ENCODE results near the gene AIRE. TPM values are rescaled to one million over a fixed set of nuclear protein-coding genes. Genes with fewer than 3 reads are reported as not detected.

The AIRE gene
- total and polyA plus RNA-seq, 12 donors: 0.06 to 1.1 (median 0.09) TPM; not detected in 8

DNA sequence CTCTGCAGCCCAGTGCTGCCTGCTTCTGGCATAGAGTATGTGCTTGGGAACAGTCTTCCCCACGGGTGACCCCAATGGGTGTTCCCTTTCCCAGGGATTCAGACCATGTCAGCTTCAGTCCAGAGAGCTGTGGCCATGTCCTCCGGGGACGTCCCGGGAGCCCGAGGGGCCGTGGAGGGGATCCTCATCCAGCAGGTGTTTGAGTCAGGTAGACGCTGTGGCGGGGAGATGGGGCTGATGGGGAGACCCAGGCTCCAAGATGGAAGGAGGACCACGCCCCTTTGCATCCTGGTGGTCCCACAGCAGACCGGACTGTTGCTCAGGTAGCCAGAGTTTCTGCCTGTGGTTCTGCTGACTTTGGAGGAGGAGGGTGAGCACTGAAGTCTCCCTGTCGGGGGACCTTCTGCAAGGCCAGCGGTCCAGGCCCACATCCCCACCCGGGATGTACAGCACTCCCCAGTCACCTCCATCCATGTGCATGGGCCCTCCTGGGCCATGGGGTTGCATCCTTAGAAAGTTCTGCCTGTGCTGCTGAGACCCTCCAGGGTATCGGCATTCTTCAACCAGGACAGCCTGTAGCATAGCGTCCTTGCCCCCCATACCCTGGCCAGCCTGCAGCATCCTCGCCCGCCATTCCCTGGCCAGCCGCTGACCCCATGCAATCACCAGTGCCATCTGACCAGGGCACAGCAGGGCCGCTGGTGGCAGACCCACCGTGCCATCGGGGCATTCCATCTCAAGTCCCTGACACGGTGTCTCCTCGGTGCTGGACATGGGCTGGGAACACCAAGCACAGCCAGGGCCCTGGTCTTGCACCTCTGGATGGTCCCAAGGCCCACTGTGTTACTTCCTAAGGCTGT is 2.8 kb downstream of the AIRE start:
- Histone ChIP-seq H3K27ac (no peak overlapping the region), H3K4me3 (no peak overlapping the region), H3K4me1 (replicated peaks in 1 of 2) (peaks cover 0 to 6% of the 10 kb centered on the region in 2 donors), H3K36me3 (replicated peaks in 1 of 2) (no peaks in the 10 kb centered on the region), H3K9me3 (replicated peaks in 1 of 3) (no peaks in the 10 kb centered on the region), H3K27me3 (peaks cover 18% of the 10 kb centered on the region)
- no peak for TF ChIP-seq POLR2A (IDR thresholded peaks at IDR 0.05)
- TF ChIP-seq, protein P1, sequence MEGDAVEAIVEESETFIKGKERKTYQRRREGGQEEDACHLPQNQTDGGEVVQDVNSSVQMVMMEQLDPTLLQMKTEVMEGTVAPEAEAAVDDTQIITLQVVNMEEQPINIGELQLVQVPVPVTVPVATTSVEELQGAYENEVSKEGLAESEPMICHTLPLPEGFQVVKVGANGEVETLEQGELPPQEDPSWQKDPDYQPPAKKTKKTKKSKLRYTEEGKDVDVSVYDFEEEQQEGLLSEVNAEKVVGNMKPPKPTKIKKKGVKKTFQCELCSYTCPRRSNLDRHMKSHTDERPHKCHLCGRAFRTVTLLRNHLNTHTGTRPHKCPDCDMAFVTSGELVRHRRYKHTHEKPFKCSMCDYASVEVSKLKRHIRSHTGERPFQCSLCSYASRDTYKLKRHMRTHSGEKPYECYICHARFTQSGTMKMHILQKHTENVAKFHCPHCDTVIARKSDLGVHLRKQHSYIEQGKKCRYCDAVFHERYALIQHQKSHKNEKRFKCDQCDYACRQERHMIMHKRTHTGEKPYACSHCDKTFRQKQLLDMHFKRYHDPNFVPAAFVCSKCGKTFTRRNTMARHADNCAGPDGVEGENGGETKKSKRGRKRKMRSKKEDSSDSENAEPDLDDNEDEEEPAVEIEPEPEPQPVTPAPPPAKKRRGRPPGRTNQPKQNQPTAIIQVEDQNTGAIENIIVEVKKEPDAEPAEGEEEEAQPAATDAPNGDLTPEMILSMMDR (IDR thresholded peaks at IDR 0.05): no peak
- no peak for DNase-seq
- WGBS, 4 donors: 81 to 91% (median 87%) methylated on average over 6 to 23 of the region's 23 CpGs
- intact Hi-C loops (cut with DNase I): no loop called here

DNA sequence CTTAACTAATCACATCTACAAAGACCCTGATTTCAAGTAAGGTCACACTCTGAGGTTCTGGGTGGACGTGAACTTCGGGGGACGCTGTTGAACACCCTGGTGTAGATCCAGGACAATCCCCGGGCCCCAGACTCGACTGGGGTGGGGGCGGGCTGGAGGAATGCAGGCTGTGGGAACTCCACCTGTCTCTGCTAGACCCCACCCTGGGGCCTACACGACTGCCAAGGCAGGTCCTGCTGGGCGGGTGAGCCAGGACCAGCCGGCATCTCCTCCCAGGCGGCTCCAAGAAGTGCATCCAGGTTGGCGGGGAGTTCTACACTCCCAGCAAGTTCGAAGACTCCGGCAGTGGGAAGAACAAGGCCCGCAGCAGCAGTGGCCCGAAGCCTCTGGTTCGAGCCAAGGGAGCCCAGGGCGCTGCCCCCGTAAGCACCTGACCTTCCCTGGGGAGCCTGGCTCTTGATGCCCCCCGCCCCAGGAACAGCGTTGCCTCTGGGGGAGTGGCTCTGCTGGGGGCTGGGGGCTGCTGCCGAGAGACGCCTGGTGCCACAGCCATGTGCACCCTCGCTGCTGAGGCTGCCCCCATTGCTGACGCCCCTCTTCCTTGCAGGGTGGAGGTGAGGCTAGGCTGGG is 3.8 kb downstream of the AIRE start:
- TF ChIP-seq, protein P1 (IDR thresholded peaks at IDR 0.05): no peak
- TF ChIP-seq POLR2A (IDR thresholded peaks at IDR 0.05): no peak
- H3K4me1 ChIP-seq (replicated peaks in 1 of 2): peaks cover 0 to 6% of the 10 kb centered on the region in 2 donors
- intact Hi-C loops (cut with DNase I): no loop called here
- 80 to 93% (median 87%) methylated on average over 5 to 24 of the region's 24 CpGs for WGBS, 4 donors
- H3K4me3 ChIP-seq: no peak overlapping the region
- no peaks in the 10 kb centered on the region for H3K36me3 ChIP-seq (replicated peaks in 1 of 2)
- H3K27me3 ChIP-seq: peaks cover 18% of the 10 kb centered on the region
- no peak for DNase-seq
- H3K27ac ChIP-seq: no peak overlapping the region
- H3K9me3 ChIP-seq (replicated peaks in 1 of 3): no peaks in the 10 kb centered on the region

DNA sequence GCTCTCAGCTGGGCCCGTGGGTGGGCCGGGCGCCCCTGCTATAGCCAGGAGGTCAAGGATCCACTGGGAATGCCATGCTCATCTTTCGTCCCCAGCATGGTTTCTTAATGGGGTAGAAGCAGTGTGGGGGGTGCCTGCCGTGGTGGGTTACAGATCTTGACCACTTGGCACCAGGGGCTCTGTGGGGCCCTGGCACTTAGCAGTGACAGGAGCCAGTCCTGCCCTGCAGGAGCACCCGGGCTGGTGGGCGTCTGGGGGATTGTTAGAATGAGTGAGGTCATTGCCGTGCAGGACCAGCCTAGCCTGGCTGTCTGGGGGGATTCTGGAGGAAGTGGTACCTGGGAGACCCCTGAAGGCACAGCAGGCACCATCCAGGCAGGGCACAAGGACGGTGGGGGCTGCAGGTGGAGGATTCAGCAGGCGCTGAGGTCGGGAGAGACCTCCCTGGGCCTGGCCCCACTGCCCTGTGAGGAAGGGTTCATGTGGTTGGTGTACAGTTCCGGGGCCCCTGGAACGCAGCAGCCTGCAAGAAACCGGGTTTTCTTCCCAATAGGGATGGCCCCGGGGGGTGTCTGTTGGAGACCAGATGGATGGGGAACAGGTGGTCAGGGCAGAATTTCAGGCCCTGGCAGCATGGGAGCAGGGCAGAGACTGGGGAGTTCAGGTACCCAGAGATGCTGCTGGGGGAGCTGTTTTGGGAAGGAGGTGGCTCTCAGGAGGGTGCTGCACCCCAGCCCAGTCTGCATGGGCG is 4.8 kb downstream of the AIRE start:
- intact Hi-C loops (cut with DNase I): no loop called here
- Histone ChIP-seq H3K4me3 (no peak overlapping the region), H3K36me3 (replicated peaks in 1 of 2) (no peaks in the 10 kb centered on the region), H3K9me3 (replicated peaks in 1 of 3) (no peaks in the 10 kb centered on the region), H3K27ac (no peak overlapping the region), H3K27me3 (peaks cover 14% of the 10 kb centered on the region), H3K4me1 (replicated peaks in 1 of 2) (peaks cover 0 to 10% of the 10 kb centered on the region in 2 donors)
- DNase-seq: no peak
- 80 to 82% (median 81%) methylated on average over 11 to 16 of the region's 16 CpGs for WGBS, 4 donors
- TF ChIP-seq, protein P1 (IDR thresholded peaks at IDR 0.05): no peak
- TF ChIP-seq POLR2A (IDR thresholded peaks at IDR 0.05): no peak

All from adrenal gland (tissue), 12 donors.